NCI-H1694 (cell line): ENCODE data around the gene SOSTDC1.
"Not testable (repeated sequence)": the region's sequence is repeated elsewhere in the genome, so short reads cannot be mapped to it uniquely, and the experiment has no call there.

Source experiments
- DNase-seq: peaks from one replicate; lab custom pipeline; 2025; lab: John Stamatoyannopoulos, UW

Gene SOSTDC1

DNA sequence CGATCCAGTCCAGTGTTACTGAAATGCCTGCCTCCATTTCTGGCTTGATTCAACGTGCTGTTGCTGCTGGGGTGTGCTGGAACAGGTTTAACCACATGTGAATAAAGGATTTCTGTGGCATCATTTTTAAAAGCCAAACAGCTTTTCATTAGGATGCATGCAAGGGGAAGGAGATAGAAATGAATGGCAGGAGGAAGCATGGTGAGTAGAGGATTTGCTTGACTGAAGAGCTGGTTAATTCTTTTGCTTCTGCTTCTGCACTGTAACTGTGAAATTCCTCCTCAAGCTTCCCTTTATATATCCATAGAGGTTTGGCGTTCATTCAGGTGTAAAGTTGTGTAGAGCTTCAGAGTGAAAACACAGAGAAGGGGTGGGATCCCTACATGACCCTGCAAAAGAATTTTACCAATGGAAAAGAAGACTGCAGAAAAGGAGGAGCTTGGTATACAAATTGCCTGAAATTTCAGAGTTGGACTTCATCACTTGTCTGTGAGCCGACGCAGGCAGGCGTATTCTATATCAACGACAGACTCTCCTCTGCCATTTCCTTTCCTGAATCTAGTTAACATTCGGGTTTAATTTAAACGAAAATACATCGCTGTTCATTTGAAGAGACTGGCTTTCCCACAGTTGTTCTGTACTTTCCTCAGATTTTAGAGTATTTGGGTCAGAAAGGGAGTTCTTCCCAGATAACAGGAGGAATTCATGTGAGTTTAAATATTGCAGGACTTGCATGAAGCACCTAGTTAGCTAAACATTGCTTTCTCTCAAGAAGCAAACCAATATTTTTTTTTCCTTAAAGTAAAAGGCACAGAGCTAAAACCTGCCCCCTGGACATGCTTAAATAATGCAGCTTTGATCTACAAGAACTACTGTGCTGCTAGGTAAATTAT, at the start of gene SOSTDC1:
SOSTDC1 (minus strand) TSS at position 270 of the 893 bp plus-strand sequence; CDS start at position 200, 70 bp downstream.
- DNase-seq = no peak

- no peak for DNase-seq
These were observed 49.2 kb upstream of the SOSTDC1 start for GRCh38 chr7:16514729-16515128.

GRCh38 chr7:16514271-16514670, 48.7 kb upstream of the SOSTDC1 start:
- DNase-seq = no peak

- DNase-seq = no peak
These were observed 46.6 kb upstream of the SOSTDC1 start for GRCh38 chr7:16512097-16512496.

- no peak for DNase-seq
These were observed 45.8 kb upstream of the SOSTDC1 start for GRCh38 chr7:16511314-16511713.

- DNase-seq = no peak
These were observed 44.3 kb upstream of the SOSTDC1 start for GRCh38 chr7:16509829-16510228.

DNA sequence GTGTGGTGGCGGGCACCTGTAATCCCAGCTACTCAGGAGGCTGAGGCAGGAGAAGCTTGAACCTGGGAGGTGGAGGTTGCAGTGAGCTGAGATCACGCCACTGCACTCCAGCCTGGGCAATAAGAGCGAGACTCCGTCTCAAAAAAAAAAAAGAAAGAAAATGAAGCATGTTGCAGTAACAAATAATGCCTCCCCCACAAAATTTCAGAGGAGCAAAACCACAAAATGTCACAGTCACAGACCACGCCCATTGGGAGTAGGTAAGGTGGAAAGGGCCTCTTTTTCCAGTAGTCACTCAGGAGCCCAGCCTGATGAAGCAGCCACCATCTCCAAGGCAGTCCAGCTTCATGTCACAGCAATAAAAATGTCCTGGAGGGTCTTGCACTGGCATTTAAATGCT, 40.9 kb upstream of the SOSTDC1 start:
- DNase-seq = not testable (repeated sequence)

DNA sequence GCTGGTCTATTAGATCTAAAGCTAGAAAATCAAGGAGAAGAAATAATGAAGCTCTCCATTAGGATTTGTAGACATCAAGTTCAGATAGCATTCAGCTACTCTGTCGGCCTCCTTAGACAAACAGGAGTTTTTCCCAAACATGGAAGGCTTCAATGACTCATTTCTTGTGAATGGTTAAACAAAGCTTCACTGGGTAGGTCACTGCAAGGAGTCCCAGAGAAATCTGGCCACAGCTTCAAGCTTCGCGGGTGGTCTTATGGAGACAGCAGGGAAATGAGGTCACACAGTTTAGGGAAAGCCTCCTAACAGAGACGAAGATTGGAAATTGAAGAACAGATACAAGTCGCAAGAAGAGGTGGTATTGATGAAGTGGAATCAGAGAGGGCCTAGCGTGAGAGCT, 38.5 kb upstream of the SOSTDC1 start:
- no peak for DNase-seq

DNA sequence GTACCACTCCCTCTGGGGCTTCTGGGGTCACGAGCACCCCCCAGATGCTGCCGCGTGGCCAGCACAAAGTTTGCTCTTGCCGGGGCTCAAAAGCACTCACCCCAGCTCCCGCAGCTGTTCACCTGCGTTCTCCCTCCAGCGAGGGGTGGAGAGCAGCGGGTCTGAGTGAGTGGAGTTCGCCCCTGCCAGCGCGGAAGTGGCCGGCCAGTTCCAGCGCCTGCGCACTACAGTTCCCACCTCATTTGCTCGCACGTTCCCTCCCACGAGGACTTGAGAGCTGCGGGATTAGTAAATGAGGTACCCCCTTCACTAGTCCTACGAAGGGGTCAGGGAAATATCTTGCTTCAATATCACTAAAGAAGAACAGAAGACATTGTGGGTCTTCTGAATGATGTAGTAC, 36.8 kb upstream of the SOSTDC1 start:
- DNase-seq = no peak

GRCh38 chr7:16498122-16498521, 32.6 kb upstream of the SOSTDC1 start:
- no peak for DNase-seq

GRCh38 chr7:16494955-16495719, 29.6 kb upstream of the SOSTDC1 start:
- DNase-seq = no peak

DNA sequence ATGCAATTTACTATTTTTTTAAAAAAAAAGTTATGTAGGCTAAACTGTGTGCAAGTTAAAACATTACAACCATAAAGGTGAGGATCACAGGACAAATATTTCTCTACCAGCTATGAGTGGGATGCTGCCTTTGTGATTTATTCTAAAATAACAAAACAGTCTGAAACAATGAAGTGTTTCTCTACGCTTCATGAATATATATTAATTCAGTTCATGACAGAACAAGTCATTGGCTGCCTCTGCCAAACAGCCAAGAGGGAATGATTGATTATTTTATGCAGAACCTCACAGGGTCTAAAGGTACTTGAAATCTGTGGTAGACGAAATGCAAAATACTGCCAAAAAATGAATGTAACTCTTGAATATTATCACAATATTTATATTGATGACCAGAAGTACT, 29.0 kb upstream of the SOSTDC1 start:
- no peak for DNase-seq

- no peak for DNase-seq
These were observed 27.7 kb upstream of the SOSTDC1 start for GRCh38 chr7:16493266-16493665.

- no peak for DNase-seq
These were observed 27.1 kb upstream of the SOSTDC1 start for GRCh38 chr7:16492513-16493062.

DNA sequence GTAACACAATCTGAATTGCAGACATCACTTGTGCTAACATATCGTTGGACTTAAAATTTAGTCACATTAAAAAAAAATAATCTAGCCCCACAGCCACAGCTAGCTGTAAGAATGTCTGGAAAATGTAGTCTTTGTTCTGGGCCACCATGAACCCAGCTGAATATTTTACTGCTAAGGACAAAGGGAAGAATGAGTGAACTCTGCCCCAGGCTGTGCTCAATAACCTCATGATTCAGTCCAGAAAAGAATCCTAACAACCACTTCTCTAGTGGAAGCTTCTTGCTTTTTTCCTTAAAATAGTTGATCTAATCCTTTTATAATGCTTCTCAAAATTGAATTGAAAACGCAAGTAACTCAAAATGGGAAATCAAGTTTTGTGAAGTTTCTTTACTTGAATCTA, 25.6 kb upstream of the SOSTDC1 start:
- DNase-seq = no peak

DNA sequence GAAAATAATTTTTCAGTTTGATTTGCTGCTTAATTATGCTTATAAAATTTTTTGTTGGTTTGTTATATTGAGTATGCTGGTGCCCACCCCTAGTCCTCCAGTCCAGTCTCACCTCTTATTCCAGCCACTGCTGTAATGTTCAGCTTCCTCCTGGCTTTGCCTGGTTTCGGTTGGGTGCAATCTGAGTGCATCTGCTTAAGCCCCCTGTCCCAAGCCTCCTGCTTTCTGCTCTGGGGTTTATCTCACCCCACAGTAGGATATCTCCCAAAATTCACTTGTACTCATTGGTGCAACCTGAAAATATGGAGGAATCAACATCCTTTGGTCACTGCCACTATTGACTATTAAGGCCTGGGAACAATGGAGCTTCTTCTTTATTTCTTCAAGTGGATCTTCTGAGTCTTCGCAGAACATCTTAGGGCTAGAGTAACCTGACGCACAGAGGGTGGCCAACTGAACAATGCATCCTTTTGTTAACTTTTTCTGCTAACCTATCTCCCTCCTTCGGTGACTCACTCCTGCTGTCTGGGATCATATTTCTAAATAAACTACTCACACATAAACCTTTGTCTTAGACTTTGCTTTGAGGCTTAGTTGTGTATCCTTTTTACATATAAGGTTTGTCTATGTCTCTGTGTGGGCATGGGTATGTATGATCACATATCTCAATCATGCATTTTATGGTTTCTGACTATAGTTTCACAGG, 19.1 kb upstream of the SOSTDC1 start:
- DNase-seq = no peak

- DNase-seq = no peak
These were observed 14.1 kb upstream of the SOSTDC1 start for GRCh38 chr7:16479591-16479990.

DNA sequence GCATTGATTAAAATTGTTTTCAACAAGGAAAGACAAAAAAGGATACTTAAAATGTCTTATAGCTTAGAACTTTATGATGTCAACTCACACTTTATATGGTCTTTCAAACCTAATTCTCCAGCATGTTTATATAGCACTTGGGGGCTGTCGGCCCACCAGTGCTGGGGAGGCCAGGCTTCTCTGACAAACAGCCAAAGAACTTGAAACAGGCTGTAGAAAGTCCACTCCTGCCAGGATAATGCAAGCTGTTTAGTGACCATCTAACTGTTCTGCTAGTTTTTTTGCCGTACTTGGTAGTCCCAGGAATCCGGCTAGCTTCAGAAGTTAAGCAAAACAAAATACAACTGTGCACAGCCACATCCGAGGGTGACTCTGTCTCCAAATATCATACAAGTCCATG, 13.6 kb upstream of the SOSTDC1 start:
- DNase-seq = no peak

DNA sequence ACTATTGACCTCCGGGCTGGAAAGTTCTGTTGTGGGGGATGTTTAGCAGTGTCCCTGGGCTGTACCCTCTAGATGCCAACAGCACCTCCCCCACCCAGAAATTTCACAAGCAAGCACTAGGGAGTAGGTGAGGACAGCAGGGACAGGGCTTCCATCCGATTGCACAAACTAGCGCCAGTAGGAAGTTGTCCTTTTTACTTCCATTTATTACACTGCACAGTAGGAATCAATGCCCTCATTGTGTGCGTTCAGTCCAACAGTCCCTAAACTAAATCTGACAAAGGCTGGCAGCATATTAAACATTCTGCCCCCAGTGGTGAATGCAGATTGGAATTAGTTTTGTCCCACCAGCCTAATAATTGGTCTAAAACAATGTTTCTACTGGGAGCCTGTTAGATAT, 6.4 kb upstream of the SOSTDC1 start:
- DNase-seq = no peak

- DNase-seq = no peak
These were observed 1.4 kb downstream of the SOSTDC1 start for GRCh38 chr7:16463949-16464715.

- DNase-seq = no peak
These were observed 2.0 kb downstream of the SOSTDC1 start for GRCh38 chr7:16463520-16463919.
